Activated gamma-delta T cell (primary cell): Measurements from ENCODE around the gene FHIP1A.

Source experiments
- DNase-seq: peaks from one replicate; lab custom pipeline; 2025; lab: John Stamatoyannopoulos, UW

FHIP1A gene

DNA sequence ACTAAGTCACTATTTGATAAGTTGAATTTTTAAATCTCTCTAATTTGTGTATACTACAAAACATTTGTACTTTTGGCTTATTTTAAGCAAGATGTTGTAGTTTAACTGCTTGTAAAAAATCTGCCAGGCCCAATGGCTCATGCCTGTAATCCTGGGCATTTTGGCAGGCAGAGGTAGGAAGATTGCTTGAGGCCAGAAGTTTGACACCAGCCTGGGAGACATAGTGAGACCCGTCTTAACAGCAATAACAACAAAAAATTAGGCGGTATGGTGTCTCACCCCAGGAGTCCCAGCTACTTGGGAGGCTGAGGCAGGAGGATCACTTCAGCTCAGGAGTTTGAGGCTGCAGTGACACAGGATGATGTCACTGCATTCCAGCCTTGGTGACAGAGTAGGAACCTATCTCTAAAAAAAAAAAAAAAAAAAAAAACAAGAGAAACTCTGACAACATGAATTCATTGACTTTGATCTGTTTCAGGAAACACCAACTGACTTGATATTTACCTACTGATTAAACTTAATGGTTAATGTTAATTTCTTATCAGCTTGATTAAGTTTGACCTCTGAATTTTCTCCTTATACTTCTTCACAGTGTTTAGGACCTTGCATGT, 8.9 kb downstream of the FHIP1A start:
- no peak for DNase-seq

DNA sequence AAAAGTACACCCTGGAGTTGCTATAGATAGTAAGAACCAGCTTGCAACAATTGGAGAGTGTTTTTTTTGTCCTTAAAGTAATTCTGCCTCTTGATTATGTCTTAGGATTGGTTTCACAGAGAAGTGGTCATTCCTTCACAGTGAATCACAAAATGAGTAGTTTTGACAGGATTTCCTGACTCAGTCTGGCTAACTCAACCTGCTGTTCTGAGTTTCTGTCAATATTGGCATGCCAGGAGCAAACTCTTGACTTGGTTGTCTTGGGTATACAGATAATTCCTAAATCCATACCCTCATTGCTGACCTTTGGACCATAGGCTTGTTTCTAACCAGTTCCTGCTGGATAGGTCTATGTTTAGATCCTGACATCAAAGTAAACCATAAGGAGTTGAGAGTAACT, 9.4 kb downstream of the FHIP1A start:
- DNase-seq = no peak

DNA sequence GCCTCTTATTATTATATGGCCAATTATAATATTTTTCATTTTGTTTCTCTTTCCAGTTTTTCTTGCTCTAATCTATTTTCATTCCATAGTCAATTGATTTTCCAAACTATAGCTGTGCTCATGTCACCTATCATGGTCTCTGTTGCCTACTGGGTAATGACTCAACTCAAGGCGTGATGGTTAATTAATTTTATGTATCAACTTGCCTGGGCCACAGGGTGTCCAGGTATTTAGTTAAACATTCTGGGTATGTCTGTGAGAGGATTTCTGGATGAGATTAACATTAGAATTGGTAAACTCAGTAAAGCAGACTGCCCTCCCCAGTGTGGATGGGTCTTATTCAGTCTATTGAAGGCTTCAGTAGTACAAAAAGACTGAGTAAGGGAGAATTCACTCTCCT, 9.9 kb downstream of the FHIP1A start:
- DNase-seq = no peak

DNA sequence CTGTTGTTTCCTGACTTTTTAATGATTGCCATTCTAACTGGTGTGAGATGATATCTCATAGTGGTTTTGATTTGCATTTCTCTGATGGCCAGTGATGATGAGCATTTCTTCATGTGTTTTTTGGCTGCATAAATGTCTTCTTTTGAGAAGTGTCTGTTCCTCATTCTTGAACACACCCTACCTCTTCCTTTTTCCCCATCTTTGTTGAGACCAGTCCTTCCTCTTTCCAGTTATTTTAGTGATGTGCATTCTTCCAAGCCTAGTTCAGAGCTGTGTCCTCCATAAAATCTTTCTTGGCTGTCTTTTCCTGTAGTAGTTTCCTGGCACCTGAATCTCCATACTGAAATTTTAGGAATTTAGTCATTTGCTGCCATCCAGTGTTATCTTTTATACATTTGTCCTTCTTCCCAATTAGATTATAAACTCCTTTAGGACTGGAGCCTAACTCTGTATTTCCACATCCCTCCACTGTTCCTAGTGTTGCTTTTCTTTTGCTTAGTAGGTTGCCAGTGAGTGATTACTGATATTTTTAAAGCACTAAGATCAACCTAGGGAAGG, 11.4 kb downstream of the FHIP1A start:
- no peak for DNase-seq

DNA sequence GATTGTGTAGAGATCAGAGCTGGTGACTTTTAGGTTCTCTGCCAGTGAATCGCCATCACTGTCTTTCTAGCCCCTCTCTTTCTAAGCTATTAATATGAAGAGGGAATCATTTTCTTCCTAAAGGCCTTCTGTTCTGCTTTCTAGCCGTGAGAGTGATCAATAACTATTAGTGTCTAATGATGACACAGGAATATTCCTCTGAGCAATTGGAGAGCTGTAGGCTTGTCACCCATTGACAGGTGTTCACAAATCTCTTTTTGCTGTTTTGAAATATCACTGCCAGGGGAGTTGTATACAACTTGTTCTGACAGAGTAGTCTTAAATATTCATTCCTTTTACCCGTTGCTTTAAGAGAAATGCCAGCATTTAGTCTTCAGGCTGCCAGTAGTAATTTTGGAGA, 13.9 kb downstream of the FHIP1A start:
- DNase-seq = no peak

DNA sequence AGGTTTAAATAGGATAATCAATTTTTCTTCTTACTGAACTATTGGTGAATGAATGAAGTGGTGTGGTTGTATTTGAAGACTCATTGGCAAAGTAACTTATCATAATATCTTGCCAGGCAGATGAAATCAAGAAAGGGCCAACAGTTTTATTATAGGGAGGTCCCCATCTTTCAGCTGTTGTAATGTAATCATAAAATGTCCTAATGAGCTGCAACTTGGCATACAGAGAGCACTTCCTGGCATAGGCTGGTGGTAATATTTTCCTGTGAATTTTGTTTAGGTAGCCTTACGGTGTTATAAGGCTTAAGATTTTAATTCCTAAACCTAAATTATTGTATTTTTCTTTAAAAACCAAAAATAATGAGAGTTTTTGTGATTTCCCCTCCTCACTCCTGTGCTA, 17.5 kb downstream of the FHIP1A start:
- no peak for DNase-seq

DNA sequence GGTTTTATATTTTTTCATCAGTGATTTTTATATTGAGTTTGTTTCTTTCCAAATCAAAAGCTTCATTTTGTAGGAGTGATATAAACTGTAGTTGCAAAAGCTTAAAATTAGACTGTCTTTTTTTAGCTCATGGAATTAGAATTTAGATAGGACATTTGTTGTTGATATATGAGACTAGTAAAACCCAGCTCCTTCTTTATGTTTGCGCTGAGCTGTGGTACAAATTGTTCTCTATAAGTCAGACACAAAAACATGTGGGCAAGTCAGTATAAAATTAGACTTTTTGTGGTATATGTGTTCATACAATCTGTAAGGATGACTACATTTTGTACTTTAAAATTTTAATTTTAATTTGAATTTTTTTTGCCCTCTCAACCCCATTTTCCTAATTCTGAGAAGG, 18.3 kb downstream of the FHIP1A start:
- no peak for DNase-seq

DNA sequence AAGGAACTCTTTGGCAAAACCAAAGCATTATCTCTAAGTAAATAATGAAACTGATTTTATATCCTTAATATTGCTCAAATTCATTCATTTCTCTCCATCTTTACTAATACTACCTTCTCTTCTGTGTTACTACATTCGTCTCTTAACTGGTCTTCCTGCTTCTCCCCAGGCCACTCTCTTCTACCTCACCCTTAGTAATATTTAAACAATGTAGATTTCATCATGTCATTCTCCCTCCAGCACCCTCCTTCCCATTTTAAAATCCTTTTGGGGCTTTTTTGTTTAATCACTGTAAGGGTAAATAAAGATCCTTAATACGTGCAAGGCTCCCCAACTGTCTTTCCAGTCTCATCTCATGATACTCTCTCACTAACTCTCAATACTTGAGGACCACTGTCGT, 19.4 kb downstream of the FHIP1A start:
- DNase-seq = no peak

DNA sequence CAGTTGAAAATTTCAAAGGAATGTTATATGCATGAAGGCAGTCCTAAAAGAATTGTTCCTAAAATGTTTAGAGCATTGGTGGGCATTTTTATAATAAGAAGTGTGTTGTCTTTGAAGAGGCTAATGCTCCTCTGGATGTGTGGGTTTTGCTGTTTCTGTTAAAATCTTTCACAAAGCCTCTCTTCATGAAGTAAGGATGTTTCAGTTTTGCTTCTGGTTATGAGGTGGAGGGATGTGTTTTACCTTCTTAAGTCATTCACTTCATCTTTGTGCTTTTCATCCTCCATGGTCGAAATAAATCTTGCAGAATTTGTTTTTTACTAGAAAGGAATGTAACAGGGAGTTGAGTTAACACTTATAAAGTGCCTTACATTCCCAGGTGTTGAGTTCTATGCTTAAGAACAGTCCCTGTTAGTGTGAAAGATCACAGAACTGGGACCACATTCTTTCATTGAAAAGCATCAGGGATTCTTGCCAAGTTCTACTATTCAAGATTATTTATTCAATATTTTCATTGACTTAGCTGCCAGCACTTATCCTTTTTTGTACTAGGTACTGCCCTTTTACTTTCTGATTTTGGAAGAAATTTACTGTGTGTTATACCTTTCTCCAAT, 21.1 kb downstream of the FHIP1A start:
- DNase-seq = no peak

DNA sequence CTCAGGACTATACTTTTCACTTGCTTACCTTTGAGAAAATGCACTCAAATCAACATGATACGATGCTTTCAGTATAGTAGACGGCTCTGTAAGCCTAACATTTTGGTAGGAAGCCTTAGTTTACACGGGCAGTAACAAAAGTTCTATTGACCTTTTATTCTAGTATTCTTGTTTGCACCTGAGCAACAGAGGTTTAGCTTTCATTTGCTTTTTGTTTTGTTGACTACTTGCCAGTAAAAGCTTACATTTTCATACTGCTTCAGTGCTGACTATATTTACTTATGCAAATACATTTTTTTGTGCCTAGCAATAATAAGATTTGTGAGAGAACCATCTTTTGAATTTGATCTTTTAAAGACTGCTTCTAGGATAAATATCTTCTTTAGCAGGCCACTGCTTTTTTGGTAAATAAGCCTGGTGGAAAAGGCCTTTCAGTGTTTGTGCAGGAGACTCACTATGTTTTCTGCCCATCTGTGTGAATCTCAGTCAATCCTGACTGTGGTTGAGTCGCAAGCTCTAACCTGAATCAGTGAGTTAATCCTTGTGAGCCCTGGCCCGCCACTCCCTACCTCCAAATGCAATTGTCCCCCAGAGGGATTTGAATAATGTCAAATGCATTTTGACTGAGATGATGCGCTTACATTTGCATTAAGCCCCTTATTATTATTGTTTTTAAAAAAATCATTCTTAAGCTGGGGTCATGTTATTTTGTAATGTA, 21.9 kb downstream of the FHIP1A start:
- DNase-seq = no peak

DNA sequence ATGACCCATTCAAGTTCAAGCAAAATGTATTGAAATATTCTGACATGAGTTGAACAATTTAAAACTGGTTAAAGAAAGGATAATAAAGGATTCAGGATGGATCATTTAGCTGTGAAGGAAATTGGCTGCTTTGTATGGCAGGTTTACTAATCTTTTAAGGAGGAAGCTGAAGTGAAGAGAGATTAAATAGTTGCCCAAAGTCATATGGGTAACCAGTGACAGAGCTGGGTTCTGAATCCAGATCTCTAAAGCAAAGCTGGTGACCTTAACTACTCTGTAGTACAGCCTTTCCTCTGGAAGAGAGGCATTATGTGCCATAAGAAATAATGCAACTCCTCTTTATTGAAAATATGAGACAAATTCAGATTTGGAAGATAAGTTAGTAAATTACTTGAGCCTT, 22.8 kb downstream of the FHIP1A start:
- DNase-seq = no peak

DNA sequence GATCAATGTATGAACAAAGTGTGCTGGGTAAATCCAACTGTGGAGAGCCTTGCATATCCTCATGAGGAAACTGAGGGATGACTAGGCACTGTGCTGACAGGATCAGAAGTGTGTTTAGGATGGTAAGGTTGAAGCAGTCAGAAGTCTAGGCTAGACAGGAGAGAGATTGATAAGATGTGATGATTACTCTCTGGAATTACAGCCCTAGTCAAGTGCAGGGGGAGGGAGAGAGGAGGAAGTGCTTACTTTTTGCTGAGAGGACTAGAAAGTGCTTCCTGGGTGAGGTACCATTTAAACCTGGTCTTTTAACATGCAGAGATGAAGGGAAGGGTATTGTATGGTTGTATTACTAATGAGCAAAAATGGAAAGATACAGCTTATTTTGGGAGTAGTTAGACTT, 23.7 kb downstream of the FHIP1A start:
- no peak for DNase-seq

DNA sequence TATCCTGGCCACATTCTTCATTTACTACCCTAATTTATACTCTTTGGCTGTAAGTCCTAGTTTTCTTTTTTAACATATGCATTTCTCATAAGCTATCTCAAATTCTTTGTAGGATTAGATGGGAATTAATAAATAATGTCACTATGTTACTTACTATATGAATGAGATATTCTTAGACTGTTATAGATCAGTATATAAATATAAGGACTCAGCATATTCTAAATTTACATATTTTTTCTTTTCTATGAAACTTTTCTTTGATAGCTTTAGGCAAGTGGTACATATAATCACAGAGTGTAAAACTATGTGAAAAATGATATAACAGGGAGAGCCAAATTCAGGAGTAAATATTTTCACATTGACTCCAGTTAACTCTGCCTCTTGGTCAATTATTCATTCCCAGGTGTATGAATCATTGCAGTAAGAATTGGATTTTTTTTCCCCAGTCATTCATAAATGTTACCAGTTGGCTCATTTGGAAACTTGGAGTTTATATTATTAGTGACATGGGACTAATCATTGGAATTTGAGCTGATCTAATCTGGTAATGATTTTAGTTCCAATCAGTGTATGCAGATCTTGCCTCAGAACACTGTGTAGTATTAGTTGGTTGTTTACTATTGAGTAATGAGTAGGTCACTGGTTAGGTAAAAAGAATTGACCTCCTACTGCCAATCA, 25.3 kb downstream of the FHIP1A start:
- no peak for DNase-seq

DNA sequence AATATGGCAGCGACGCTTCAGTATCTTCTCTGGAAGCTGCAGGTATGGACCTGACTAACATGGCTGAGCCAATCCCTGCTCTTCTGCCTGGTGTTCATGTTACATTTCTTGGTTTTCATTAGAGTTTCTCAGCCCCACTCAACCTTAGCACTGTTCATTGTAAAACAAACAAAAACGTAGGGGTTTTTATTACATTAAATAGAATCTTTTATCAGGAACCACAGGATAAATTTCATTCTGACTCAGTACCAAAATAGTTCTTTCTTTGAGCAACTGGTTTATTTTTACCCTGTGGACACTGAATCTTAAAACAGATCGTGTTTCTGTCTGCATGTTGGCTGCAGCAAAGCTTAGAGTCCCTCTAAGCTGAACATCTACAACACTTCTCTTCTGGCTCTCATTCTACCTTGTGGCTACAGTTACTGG, 27.1 kb downstream of the FHIP1A start:
- DNase-seq = no peak

DNA sequence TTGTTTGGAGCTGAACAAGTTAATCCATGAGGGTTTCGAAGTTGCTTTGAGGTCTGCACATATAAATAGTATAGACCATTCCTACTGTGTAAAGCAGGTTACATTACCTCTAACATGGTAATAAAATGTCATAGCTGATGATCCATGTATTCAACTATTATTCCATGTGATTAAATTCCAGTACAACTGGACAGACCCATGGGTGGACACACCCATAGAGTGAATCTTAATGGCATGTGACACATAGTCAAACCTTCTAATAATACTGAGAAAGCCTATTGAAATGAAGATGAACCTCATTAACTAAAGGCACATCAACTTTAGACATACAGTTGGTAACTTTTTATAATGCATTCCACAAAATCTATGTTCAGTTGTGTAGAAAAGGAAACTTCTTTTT, 28.5 kb downstream of the FHIP1A start:
- DNase-seq = no peak

DNA sequence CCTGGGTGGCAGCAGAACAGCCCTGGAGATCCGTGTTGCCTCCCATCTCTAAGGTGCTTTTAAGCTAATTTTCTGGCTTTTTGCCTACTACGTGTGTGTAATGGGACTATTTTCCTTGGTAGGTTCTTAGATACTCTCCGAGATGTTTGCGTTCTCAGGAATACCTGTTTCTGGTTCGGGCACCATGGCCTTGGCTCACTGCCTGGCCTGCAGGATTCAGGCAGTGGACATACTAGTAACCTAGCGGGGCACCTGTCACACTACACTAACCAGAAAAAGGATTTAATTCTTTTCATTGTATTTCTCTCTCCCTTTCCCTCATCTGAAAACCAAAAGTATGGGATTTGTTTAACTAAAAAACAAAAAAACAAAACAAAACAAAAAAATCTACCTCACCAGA, 29.2 kb downstream of the FHIP1A start:
- no peak for DNase-seq

DNA sequence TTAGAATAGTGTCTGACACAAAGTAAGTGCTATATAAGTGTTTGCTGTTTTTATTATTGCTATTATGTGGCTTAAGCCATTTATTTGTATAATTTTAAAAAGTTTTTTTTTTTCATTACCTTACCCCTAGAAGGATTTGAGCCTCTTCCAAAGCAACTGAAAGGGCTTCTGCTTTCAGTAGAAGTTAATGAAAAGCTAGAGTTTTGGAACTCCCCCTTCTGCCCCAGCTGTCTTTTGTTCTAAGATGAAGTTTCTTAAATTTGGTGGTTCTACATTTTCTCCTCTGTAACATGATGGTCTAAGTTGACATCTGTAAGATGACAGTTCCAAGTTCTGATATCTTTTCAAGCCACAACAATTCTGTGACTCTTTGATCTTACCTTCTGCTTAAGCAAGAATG, 30.3 kb downstream of the FHIP1A start:
- no peak for DNase-seq

DNA sequence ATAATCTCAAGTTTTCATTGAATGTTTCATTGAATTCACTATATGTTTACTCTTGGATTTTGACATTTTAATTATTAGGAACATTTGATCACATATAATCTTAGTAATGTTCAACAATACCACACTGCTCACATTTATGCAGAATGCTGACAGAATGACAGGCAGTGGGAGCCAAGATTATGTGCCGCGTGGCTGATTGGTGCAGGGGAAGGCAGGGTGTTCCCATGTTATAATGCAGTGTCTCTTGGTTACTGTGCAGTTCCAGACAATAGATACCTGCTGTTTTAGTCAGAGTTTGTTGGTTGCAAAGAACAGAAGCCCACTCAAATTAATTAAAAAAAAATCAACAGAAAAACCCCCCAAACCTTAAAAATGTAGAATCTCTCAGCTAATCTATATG, 33.0 kb downstream of the FHIP1A start:
- no peak for DNase-seq

DNA sequence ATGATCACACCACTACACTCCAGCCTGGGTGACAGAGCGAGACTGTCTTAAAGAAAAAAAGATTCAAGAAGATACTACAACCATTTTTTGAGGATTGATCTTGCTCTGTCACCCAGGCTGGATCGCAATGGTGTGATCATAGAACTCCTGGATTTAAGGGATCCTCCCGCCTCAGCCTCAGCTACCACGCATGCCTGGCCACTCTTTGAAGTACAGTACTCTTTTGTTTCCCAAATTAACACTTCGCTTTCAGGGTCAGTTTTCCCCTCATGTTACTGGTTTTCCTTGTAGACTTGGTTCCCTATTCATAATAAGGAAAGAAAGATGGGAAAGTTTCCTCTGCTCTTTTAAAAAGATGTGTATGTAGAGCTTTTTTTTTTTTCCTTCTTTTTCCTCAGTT, 34.3 kb downstream of the FHIP1A start:
- no peak for DNase-seq

DNA sequence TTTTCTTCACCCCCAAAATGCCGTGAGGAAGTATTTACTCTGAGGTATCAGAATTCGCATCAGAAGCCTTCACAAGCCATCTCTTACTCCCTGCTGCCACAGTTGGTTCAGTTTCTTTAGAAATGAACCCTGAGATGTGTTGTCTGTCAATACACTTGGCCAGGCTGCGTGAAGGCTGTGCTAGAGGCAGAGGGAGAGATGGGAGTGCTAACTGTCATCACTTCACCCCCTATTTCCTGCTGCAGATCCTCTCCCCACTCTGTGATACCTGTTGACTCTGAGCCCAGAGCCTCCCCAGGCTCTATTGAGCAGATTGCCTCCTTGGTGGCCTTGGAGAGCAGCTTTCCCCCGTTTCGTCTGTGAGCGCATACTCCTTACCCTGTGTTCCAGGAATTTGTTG, 34.8 kb downstream of the FHIP1A start:
- no peak for DNase-seq

DNA sequence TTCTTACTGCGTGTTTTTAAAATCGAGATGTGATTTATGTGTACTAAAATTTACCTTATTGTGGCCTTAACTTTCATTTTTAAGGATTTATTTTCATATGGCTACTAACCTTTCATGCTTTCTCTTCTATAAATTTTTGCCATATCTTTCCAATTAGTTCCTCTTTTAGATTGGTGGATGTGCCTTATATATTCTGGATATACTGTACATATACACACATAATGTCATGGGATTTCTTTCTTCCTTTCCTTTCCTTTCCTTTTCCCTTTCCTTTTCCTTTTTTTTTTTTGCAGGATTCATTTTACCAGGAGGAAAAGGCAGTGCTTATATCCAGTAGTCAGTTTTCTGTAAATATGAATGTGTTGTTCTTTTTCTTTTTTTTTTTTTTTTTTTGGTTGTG, 37.2 kb downstream of the FHIP1A start:
- DNase-seq = no peak

DNA sequence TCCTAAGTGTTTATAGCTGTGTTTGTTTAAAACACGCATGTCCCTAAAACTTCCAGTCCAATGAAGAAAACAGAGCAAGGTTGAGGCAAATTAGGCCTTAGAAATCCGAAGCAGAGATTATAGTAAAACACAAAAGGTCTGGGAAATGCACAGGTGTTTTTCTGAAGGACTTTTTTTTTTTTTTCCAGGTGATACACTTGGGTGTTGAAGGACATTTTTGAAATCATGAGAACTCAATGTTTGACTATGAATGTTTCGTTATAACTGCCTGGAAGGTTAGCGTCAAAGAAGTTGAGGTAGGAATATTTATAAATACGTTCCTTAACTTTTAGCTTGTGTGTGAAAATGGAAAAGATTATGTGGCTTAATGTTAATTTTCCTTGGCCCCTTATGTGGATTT, 45.5 kb downstream of the FHIP1A start:
- DNase-seq = no peak

DNA sequence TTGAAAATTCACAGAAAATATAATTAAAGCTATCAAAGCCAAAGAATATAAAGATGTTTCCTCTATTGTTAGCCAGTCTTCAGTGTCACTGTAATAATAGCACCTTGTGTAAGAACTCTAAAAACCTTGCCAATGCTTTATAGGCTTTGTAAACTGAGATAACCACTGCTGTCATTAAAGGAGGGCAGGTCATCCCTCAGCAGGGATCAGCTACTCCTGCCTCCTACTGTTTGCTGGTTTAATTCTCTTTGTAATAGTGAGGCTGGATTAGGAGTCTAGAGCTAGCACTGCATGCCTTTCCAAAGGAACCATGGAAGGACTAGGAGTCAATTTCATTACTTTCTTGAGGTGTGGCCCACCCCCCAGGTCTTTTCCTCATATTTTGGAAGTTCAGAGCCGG, 46.2 kb downstream of the FHIP1A start:
- no peak for DNase-seq
